ENCODE results near the gene FAM210B.

FAM210B gene

DNA sequence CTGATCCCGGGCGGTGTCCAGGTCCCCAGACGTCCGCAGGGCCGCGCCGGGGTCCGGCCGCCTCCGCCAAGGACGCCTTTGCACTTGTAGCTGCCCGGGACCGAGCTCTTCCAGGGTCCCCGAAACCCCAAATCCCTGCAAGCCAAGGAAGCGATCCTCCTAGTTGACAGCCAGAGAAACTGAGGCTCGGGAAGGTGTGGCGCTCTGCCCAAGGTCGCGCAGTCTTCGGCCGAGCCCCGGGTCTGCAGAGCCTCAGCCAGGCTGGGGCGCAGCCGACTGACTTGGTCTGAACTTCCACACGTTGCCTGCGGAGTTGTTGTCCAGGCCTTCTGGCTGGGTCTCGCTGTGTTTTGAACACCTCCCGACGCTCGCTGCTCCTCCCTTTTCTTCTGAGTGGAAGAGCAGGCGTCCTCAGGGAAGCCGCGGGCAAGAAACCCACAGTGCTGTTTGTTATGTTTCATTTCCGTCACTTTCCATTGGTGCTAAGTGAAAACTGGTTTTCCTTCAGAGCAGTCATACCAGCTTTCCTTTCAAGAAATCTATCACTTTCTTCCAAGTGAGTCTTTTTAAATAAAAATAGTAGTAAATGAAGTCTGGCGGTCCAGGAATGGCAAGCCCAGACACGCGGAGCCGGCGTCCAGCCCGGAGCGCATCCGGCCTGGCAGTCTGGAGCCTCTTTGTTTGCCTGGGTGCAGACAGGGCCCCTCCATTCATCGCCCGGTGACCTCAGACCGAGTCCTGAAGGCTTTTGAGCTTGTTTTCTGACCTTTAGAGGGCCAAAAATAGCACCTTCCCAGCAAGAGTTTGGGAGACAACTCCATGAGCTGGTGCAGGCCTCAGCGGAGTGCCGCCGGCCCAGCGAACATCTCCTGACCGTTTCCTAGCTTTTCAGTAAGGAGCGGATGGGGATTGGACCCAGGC lies 698 bp downstream of the FAM210B start:
- peak; percentile 50 for DNase-seq
- in situ Hi-C loops (cut with MboI; ENCODE audit: low pct_unique_long_range_greater_than_20kb, low sequenced_read_pairs), result no loop called here

GRCh38 chr20:56360133-56360907 lies 1.5 kb downstream of the FAM210B start:
- in situ Hi-C loops (cut with MboI; ENCODE audit: low pct_unique_long_range_greater_than_20kb, low sequenced_read_pairs), result no loop called here
- no peak for DNase-seq

GRCh38 chr20:56360908-56361205 lies 2.1 kb downstream of the FAM210B start:
- no peak for DNase-seq
- in situ Hi-C loops (cut with MboI; ENCODE audit: low pct_unique_long_range_greater_than_20kb, low sequenced_read_pairs), result no loop called here

GRCh38 chr20:56361900-56362299 lies 3.1 kb downstream of the FAM210B start:
- DNase-seq, result no peak
- in situ Hi-C loops (cut with MboI; ENCODE audit: low pct_unique_long_range_greater_than_20kb, low sequenced_read_pairs), result no loop called here

DNA sequence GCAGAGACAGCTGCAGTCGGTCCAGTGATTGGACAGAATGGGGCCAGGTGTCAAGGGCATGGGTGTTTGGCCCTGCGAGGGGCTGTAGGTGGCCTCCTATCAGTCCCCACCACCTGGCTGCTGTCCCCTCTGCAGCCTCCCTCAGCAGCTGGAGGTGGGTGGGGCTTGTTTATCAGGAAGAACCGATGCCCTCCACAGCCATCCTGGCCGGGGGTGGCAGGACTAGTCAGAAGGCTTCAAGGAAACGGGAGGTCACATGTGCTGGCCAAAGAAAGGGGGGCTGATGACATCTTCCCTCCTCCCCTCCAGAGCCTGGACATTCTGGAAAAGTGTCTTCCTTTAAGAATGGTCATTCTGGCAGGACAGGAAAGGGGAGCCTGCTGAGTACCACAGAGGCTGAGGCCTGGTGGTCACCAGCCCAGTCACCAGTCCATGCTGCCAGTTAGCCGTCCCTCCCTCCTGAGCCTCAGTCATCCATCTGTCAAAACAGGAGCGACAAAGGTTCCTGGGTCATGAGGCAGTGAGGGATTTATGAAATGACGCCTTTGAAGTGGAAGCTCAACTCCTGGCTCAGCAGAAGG lies 4.1 kb downstream of the FAM210B start:
- no peak for DNase-seq
- in situ Hi-C loops (cut with MboI; ENCODE audit: low pct_unique_long_range_greater_than_20kb, low sequenced_read_pairs), result no loop called here

DNA sequence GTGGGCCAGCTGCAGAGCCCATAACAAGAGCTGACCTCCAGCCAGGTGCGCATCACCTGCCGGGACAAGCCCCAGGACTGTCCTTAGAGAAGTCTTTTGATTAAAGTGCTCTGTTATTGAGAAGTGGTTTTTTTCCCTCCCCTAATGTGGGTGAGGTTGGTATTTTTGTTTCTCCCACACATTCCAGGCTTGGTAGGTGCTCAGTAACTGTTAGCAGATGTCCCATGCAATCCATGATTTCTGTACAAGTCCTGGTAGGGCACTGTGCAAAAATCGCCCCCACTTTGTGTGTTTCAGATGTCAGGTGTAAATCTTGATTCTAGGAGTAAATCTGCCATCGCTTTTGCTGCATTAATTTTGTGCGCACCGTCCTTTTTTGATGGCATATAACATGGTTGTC lies 4.7 kb downstream of the FAM210B start:
- in situ Hi-C loops (cut with MboI; ENCODE audit: low pct_unique_long_range_greater_than_20kb, low sequenced_read_pairs), result no loop called here
- DNase-seq, result no peak

GRCh38 chr20:56368351-56369134 lies 9.8 kb downstream of the FAM210B start:
- in situ Hi-C loops (cut with MboI; ENCODE audit: low pct_unique_long_range_greater_than_20kb, low sequenced_read_pairs), result no loop called here
- DNase-seq, result no peak

DNA sequence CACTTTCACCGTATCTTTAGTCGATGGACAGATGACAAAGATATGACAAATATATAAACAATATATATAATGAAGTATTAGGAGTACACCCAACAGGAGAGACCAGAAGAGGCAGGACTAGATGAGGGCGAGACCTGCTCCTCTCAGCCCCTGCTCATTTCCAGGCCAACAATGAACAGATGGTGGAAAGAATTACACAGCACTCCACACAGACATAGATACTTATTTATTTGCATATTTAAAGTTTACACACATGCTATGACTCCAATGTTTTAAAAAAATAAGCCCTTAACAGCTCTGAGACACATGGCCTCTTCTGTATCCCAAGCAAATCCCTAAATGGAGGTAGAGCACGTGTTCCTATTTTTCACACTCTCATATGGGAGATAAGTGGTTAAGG lies 10.4 kb downstream of the FAM210B start:
- DNase-seq, result no peak
- in situ Hi-C loops (cut with MboI; ENCODE audit: low pct_unique_long_range_greater_than_20kb, low sequenced_read_pairs), result no loop called here

DNA sequence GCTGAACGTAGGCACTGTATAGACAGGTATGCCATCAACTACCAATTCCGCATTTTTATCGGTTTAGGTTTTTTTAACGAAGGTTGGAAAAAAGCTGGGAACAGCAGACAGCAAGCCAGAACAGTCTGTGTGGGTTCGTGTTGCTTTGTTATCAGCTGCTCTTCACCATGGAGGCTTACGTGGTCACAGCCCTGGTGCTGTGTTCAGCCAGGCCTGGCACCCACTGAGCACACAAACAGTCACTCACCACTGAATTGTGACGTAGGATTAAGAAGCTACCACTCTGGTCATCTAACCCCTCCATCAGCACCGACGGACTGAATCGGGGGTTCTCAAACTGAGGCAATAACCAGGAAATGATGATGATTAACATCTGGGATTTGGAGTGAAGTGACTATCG lies 13.2 kb downstream of the FAM210B start:
- DNase-seq, result no peak
- in situ Hi-C loops (cut with MboI; ENCODE audit: low pct_unique_long_range_greater_than_20kb, low sequenced_read_pairs), result no loop called here

GRCh38 chr20:56372850-56373249 lies 14.1 kb downstream of the FAM210B start:
- in situ Hi-C loops (cut with MboI; ENCODE audit: low pct_unique_long_range_greater_than_20kb, low sequenced_read_pairs), result no loop called here
- no peak for DNase-seq

- in situ Hi-C loops (cut with MboI; ENCODE audit: low pct_unique_long_range_greater_than_20kb, low sequenced_read_pairs), result no loop called here
- peak; percentile 17 for DNase-seq
These were observed 15.2 kb downstream of the FAM210B start for GRCh38 chr20:56373942-56374341.

GRCh38 chr20:56376331-56376730 lies 17.6 kb downstream of the FAM210B start:
- no peak for DNase-seq
- in situ Hi-C loops (cut with MboI; ENCODE audit: low pct_unique_long_range_greater_than_20kb, low sequenced_read_pairs), result no loop called here

DNA sequence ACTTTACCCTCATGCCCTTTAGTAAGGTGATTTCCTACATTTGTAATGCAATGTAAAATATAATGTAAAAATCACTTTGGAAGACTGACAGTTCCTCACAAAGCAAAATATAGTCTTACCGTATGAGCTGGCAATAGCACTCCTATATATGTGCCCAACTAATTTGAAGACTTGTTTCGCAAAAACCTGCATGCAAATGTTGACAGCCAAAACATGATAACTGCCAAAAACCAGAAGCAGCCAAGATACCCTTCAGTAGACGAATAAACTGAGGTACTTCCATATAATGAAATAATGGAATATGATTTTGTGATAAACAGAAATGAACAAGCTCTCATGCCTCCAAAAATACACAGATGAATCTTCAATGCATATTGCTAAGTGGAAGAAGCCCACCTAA lies 19.6 kb downstream of the FAM210B start:
- no peak for DNase-seq
- in situ Hi-C loops (cut with MboI; ENCODE audit: low pct_unique_long_range_greater_than_20kb, low sequenced_read_pairs), result no loop called here

GRCh38 chr20:56380375-56380774 lies 21.6 kb downstream of the FAM210B start:
- in situ Hi-C loops (cut with MboI; ENCODE audit: low pct_unique_long_range_greater_than_20kb, low sequenced_read_pairs), result no loop called here
- no peak for DNase-seq

DNA sequence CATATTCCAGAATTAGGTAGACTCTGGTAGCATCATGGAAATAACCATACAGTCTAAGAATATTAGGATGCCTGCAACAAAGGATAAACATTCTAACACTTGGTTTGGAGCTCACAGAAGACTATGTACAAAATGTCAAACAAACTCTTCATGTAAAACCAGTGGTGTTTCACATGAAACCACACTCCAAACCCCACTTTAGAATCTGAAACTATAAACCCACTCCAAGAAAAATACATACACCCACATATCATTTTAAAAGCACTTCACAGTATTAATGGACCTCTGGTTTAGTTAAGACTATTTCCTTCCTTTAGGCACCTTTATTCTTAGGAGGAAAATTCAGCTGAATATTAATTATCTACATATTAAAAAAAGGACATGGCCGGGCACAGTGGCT lies 22.7 kb downstream of the FAM210B start:
- in situ Hi-C loops (cut with MboI; ENCODE audit: low pct_unique_long_range_greater_than_20kb, low sequenced_read_pairs), result no loop called here

GRCh38 chr20:56382696-56383095 lies 23.9 kb downstream of the FAM210B start:
- in situ Hi-C loops (cut with MboI; ENCODE audit: low pct_unique_long_range_greater_than_20kb, low sequenced_read_pairs), result no loop called here
- DNase-seq, result no peak

More for the DNA sequence above, 22.7 kb downstream of the FAM210B start:
- no peak for DNase-seq

DNA sequence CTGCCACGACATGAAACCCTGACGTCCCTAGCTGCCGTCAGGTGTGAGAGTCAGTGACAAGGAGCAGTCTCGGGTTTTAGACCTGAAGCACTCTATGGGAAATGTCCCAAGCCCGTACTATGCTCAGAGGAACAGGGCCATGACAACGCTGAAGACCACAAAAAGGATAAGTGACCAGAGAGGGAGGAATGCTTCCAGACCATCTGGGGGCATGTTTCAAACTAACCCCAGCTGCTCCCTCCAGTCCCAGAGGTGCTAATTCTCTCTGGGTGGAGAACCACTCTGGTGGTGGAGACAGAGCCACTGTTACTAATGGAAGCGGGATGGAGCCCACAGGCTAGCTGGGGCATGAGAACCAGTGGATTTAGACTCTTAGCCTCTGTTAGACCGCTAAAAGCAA lies 24.6 kb downstream of the FAM210B start:
- DNase-seq, result no peak

GRCh38 chr20:56385130-56385529 lies 26.4 kb downstream of the FAM210B start:
- DNase-seq, result no peak
- in situ Hi-C loops (cut with MboI; ENCODE audit: low pct_unique_long_range_greater_than_20kb, low sequenced_read_pairs), result no loop called here

More for the DNA sequence above, 24.6 kb downstream of the FAM210B start:
- in situ Hi-C loops (cut with MboI; ENCODE audit: low pct_unique_long_range_greater_than_20kb, low sequenced_read_pairs), result no loop called here

- DNase-seq, result no peak
- in situ Hi-C loops (cut with MboI; ENCODE audit: low pct_unique_long_range_greater_than_20kb, low sequenced_read_pairs), result no loop called here
These were observed 27.4 kb downstream of the FAM210B start for GRCh38 chr20:56386219-56386618.

Data from KBM-7 (cell line).